ENCODE measurements around the gene VPS41. TPM values are rescaled to one million over a fixed set of nuclear protein-coding genes. Genes with fewer than 3 reads are reported as not detected.

Gene VPS41
- total and polyA plus RNA-seq, 11 donors = 6.0 to 55.8 (median 42.8) TPM

DNA sequence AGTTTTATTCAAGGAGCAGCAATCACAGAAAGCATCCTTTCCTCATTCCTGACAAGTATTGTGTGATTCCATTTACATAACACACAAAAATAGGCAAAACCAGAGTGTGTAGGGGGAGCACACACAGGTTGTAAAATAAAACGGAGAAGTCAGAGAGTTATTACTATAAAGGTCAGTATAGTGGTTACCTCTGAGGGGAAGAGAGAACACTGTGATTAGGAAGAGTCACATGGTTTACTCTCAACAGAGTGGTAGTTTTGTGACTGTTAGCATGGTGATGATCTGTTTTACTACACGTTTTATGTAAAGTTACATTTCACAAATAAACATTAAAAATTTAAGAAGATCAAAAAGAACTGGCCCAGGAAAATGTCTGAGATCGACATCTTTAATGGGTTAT, 74.6 kb downstream of the VPS41 start:
- WGBS, 4 donors = 68 to 82% (median 75%) methylated on average over 3 of the region's 3 CpGs
- intact Hi-C loops (cut with DNase I) = no loop called here
- H3K9me3 ChIP-seq = no peaks in the 10 kb centered on the region
- no peaks in the 10 kb centered on the region for H3K27me3 ChIP-seq
- peaks cover 0 to 6% (median 2%) of the 10 kb centered on the region in 9 donors for H3K36me3 ChIP-seq
- no peak for DNase-seq
- peaks cover 0 to 15% (median 0%) of the 10 kb centered on the region in 12 donors for H3K4me1 ChIP-seq
- ATAC-seq = no peak
- H3K4me3 ChIP-seq = no peak overlapping the region
- H3K27ac ChIP-seq = no peak overlapping the region
- TF ChIP-seq, protein P1, sequence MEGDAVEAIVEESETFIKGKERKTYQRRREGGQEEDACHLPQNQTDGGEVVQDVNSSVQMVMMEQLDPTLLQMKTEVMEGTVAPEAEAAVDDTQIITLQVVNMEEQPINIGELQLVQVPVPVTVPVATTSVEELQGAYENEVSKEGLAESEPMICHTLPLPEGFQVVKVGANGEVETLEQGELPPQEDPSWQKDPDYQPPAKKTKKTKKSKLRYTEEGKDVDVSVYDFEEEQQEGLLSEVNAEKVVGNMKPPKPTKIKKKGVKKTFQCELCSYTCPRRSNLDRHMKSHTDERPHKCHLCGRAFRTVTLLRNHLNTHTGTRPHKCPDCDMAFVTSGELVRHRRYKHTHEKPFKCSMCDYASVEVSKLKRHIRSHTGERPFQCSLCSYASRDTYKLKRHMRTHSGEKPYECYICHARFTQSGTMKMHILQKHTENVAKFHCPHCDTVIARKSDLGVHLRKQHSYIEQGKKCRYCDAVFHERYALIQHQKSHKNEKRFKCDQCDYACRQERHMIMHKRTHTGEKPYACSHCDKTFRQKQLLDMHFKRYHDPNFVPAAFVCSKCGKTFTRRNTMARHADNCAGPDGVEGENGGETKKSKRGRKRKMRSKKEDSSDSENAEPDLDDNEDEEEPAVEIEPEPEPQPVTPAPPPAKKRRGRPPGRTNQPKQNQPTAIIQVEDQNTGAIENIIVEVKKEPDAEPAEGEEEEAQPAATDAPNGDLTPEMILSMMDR (IDR thresholded peaks at IDR 0.05) = no peak
- TF ChIP-seq POLR2A (IDR thresholded peaks at IDR 0.05) = no peak

DNA sequence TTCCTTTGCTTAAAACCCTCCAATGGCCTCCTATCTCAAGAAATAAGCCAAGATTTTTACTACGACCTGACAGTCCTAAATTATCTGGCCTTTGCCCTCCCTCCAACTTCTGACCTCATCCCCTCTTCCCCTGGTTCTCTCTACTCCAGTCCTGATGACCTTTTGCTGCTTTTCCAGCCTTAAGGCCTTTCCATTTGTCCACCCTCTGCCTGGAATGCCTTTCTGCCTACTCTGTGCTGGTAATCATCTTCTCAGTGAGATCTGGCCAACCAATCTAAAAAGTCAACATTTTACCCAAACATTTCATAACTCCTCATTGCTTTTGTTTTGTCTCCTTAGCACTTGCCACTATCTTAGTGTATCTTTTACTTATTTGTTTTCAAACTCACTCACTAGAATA, 75.7 kb downstream of the VPS41 start:
- H3K27me3 ChIP-seq = no peaks in the 10 kb centered on the region
- DNase-seq = no peak
- peaks cover 0 to 9% (median 2%) of the 10 kb centered on the region in 9 donors for H3K36me3 ChIP-seq
- TF ChIP-seq, protein P1 (IDR thresholded peaks at IDR 0.05) = no peak
- no peak for TF ChIP-seq POLR2A (IDR thresholded peaks at IDR 0.05)
- H3K9me3 ChIP-seq = no peaks in the 10 kb centered on the region
- no peak for ATAC-seq
- peaks cover 0 to 15% (median 0%) of the 10 kb centered on the region in 12 donors for H3K4me1 ChIP-seq
- 40 to 69% (median 57%) methylated on average over 1 of the region's 1 CpG for WGBS, 4 donors
- no peak overlapping the region for H3K4me3 ChIP-seq
- no peak overlapping the region for H3K27ac ChIP-seq
- intact Hi-C loops (cut with DNase I) = no loop called here

DNA sequence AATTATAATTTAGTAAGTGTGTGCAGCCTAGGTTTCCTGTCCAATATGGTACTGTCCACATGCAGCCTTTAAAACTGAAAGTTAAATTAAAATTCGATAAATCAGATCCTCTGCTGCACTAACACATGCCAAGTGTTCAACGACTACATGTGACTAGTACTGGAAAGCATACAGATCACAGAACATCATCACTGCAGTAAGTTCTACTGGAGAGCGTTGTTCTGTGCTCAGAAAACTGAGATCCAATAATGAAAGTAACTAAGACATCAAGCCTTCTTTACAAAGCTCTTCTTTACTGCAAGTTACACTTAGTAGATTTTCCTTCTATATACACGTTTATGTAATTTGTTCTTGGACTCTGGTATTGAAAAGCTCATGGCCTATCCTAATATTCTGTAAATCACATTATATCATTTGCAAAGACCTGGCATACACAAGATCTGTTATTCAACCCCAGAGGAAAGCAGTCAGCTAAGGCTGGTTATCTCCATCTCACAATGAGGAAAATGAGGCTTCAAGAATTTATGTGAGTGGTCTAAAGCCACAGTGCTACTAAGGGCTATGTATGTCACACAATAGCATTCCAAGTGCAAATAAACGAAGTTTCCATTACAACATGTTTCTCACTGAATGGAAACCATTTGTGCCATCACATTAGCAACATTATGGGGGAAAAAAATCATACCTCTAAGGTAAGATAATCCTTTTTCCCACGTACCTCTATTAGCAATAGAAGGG, 77.6 kb downstream of the VPS41 start:
- ATAC-seq (peak in 1 of 4 donors; percentile 55), DNase-seq (no peak)
- Histone ChIP-seq H3K4me1 (peaks cover 0 to 18% (median 4%) of the 10 kb centered on the region in 12 donors), H3K9me3 (no peaks in the 10 kb centered on the region), H3K27me3 (no peaks in the 10 kb centered on the region), H3K27ac (peak overlapping the region in 1 of 12 donors; percentile 18), H3K36me3 (peaks cover 0 to 9% (median 2%) of the 10 kb centered on the region in 9 donors), H3K4me3 (peak overlapping the region in 3 of 12 donors; percentile 2 to 8 (median 7))
- intact Hi-C loops (cut with DNase I) = no loop called here
- WGBS, 4 donors = 49 to 75% (median 64%) methylated on average over 6 of the region's 6 CpGs
- TF ChIP-seq, protein P1 (IDR thresholded peaks at IDR 0.05) = no peak
- TF ChIP-seq POLR2A (IDR thresholded peaks at IDR 0.05) = no peak

DNA sequence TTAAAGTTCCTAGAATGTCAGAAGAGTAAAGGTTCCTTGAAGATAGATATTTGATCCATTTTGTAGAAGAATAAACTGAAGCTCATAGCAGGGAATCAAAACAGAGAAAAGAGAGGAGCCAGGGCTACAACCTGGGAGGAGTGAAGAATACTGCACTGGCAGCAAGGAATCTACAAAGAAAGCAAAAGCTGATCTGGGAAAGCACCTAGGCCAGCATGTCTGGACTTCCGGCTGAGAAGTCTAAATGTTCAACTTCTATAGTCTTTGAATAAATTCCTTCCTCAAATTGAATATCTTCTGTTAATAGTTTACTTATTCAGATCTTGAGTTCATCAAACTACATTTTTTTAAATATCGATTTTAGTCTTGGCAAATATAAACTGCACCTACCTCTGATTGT, 78.2 kb downstream of the VPS41 start:
- H3K4me3 ChIP-seq = peak overlapping the region in 3 of 12 donors; percentile 2 to 8 (median 7)
- no peaks in the 10 kb centered on the region for H3K9me3 ChIP-seq
- H3K27me3 ChIP-seq = no peaks in the 10 kb centered on the region
- H3K4me1 ChIP-seq = peaks cover 0 to 22% (median 8%) of the 10 kb centered on the region in 12 donors
- DNase-seq (no peak), ATAC-seq (no peak)
- peak overlapping the region in 1 of 12 donors; percentile 18 for H3K27ac ChIP-seq
- no peak for TF ChIP-seq POLR2A (IDR thresholded peaks at IDR 0.05)
- intact Hi-C loops (cut with DNase I) = no loop called here
- WGBS, 4 donors = 65 to 82% (median 71%) methylated on average over 2 of the region's 2 CpGs
- peaks cover 0 to 9% (median 2%) of the 10 kb centered on the region in 9 donors for H3K36me3 ChIP-seq
